B cell (primary cell): Measurements from ENCODE around the gene OR5A2. TPM values are rescaled to one million over a fixed set of nuclear protein-coding genes. Genes with fewer than 3 reads are reported as not detected.

Experiments
- ATAC-seq: fragments of 200-7000 bp; cut with Tn5 transposase; one replicate; pipeline ENCODE4 v1.10.0; 2021; ENCODE audit warnings: low read depth, mild to moderate bottlenecking, moderate number of reproducible peaks, moderate library complexity
- CTCF ChIA-PET: fragments of 350-600 bp; sonication (Branson Sonifier 250); formaldehyde crosslinking; loops from one replicate; lab custom pipeline; 2021; ENCODE audit warnings: antibody characterized with exemption, inconsistent platforms; lab: Charles Lee
- POLR2A ChIA-PET: fragments of 350-600 bp; sonication (Branson Sonifier 250); formaldehyde crosslinking; loops from one replicate; lab custom pipeline; 2021; ENCODE audit warnings: antibody characterized with exemption; lab: Charles Lee
- DNase-seq: peaks from one replicate; pipeline ENCODE4 v3.0.0; 2013
- H2AFZ ChIP-seq: 2 replicates; pipeline ENCODE4 v1.6.1; 2012; ENCODE audit warnings: mild to moderate bottlenecking, low read depth, low read length; ENCODE audit not compliant: insufficient read depth, poor library complexity, severe bottlenecking
- H3K27ac ChIP-seq, 2 donors: 1 replicate in 1 of 2; 2 replicates in 1 of 2; pipeline ENCODE4 v1.5.1; 2012 to 2013; ENCODE audit warnings: low read length in 2 of 2, mild to moderate bottlenecking in 2 of 2, moderate library complexity in 1 of 2
- H3K27me3 ChIP-seq, 4 experiments: fragments of 200-600 bp in 1 of 4; sonication (generic) in 1 of 4; replicated peaks in 1 of 4; 1 replicate in 2 of 4; 2 replicates in 2 of 4; pipeline versions ENCODE4 v1.6.1 to v1.7.0; 2013 to 2016; ENCODE audit warnings: low read length in 3 of 4, mild to moderate bottlenecking in 2 of 4, mixed read lengths in 1 of 4, moderate library complexity in 1 of 4; ENCODE audit not compliant: insufficient read depth in 4 of 4, control insufficient read depth in 3 of 4; ENCODE audit errors: control extremely low read depth in 1 of 4
- H3K36me3 ChIP-seq, 2 experiments: replicated peaks in 1 of 2; 1 replicate in 1 of 2; 2 replicates in 1 of 2; pipeline versions ENCODE4 v1.6.1 to v1.7.1; 2013; ENCODE audit warnings: low read length in 1 of 2; ENCODE audit not compliant: insufficient read depth in 2 of 2, control insufficient read depth in 1 of 2; ENCODE audit errors: control extremely low read depth in 1 of 2, extremely low read depth in 1 of 2
- H3K4me1 ChIP-seq, 2 donors: fragments of 200-600 bp in 1 of 2; sonication (generic) in 1 of 2; 1 replicate in 1 of 2; 2 replicates in 1 of 2; pipeline versions ENCODE4 v1.5.1 to v1.6.1; 2013 to 2017; ENCODE audit warnings: low read length in 2 of 2; ENCODE audit not compliant: control insufficient read depth in 2 of 2, insufficient read depth in 2 of 2
- H3K4me2 ChIP-seq: replicated peaks from 2 replicates; pipeline ENCODE3; 2012; ENCODE audit warnings: mild to moderate bottlenecking, low read depth, low read length; ENCODE audit not compliant: poor library complexity, severe bottlenecking
- H3K4me3 ChIP-seq, 5 experiments: fragments of 200-600 bp in 1 of 5; sonication (generic) in 1 of 5; 1 replicate in 3 of 5; 2 replicates in 2 of 5; pipeline versions ENCODE4 v1.5.1 to v1.7.0; 2011 to 2016; ENCODE audit warnings: low read length in 4 of 5, mild to moderate bottlenecking in 4 of 5, low read depth in 2 of 5, control low read depth in 1 of 5, moderate library complexity in 1 of 5; ENCODE audit not compliant: insufficient read depth in 1 of 5; ENCODE audit errors: control extremely low read depth in 1 of 5, extremely low read depth in 1 of 5
- H3K79me2 ChIP-seq: fragments of 200-600 bp; sonication (generic); one replicate; pipeline ENCODE4 v1.6.0; 2016; ENCODE audit warnings: low read length; ENCODE audit not compliant: control insufficient read depth, insufficient read depth
- H3K9ac ChIP-seq: fragments of 200-600 bp; sonication (generic); 2 replicates; pipeline ENCODE4 v1.6.1; 2017; ENCODE audit warnings: mild to moderate bottlenecking, low read length, moderate library complexity
- H3K9me3 ChIP-seq, 3 donors: one replicate each; pipeline versions ENCODE4 v1.6.1 to v1.7.1; 2013; ENCODE audit warnings: low read length in 2 of 3; ENCODE audit not compliant: control insufficient read depth in 2 of 3, insufficient read depth in 1 of 3; ENCODE audit errors: control extremely low read depth in 1 of 3
- H4K20me1 ChIP-seq: 2 replicates; pipeline ENCODE4 v1.6.0; 2012; ENCODE audit warnings: mild to moderate bottlenecking, low read length; ENCODE audit not compliant: insufficient read depth, control insufficient read depth, poor library complexity, severe bottlenecking
- H3K27ac Mint-ChIP-seq: one replicate; pipeline ENCODE4 v1.8.0; 2021; ENCODE audit warnings: mixed read lengths
- H3K27me3 Mint-ChIP-seq: one replicate; pipeline ENCODE4 v1.8.0; 2021; ENCODE audit warnings: mixed read lengths
- H3K4me1 Mint-ChIP-seq: one replicate; pipeline ENCODE4 v1.8.0; 2021; ENCODE audit warnings: mixed read lengths
- H3K4me3 Mint-ChIP-seq: one replicate; pipeline ENCODE4 v1.8.0; 2021; ENCODE audit warnings: mixed read lengths
- H3K9me3 Mint-ChIP-seq: one replicate; pipeline ENCODE4 v1.8.0; 2022; ENCODE audit warnings: mixed read lengths; ENCODE audit not compliant: insufficient read depth
- CTCF ChIP-seq: fragments of 200-600 bp; IDR thresholded peaks from one replicate; pipeline ENCODE4 v1.8.0; 2022; ENCODE audit warnings: antibody characterized with exemption, mild to moderate bottlenecking
- EZH2 ChIP-seq: IDR thresholded peaks from 2 replicates; pipeline ENCODE4 v1.6.1; 2012; ENCODE audit warnings: borderline replicate concordance, low read depth, mild to moderate bottlenecking, moderate library complexity, low read length; ENCODE audit not compliant: insufficient read depth, poor library complexity, severe bottlenecking
- WGBS: methylation state at CpG from one replicate; pipeline ENCODE4 v1.1.5; 2013; ENCODE audit warnings: missing lambda C conversion rate; ENCODE audit not compliant: insufficient coverage; 5-methylcytosine and 5-hydroxymethylcytosine counted together
- intact Hi-C: fragments of 100-400 bp; cut with micrococcal nuclease; formaldehyde crosslinking; loops from one replicate; pipeline ENCODE4 v1.10.0; 2022
- polyA plus RNA-seq: library from polyadenylated mRNA; depleted of rRNA; stranded (reverse); fragments of >200 nt; gene quantifications from 2 replicates; pipeline ENCODE4 v1.2.3, GENCODE V29; 2012
- total RNA-seq, 2 donors: library from RNA; stranded (reverse); fragments of 120-200 nt in 1 of 2; gene quantifications; 1 replicate in 1 of 2; 2 replicates in 1 of 2; pipeline versions ENCODE4 v1.2.3 to v1.2.4, GENCODE V29; 2013 to 2022

Gene OR5A2
- total and polyA plus RNA-seq, 2 donors (not counting 1 experiment from before 2014, with no cell fraction given) = not detected

DNA sequence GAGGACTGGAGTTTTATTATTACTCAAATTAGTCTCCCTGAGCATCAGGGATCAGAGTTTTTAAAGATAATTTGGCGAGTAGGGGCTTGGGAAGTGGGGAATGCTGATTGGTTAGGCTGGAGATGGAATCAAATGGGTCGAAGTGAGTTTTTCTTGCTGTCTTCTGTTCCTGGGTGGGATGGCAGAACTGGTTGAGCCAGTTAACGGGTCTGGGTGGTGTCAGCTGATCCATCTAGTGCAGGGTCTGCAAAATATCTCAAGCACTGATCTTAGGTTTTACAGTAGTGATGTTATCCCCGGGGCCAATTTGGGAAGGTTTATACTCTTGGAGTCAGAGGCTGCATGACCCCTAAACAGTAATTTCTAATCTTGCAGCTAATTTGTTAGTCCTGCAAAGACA is 1.1 kb downstream of the OR5A2 start:
- H3K4me1 ChIP-seq = peaks cover 0 to 8% of the 10 kb centered on the region in 2 donors
- Mint-ChIP-seq H3K9me3 (no peaks in the 10 kb centered on the region), H3K27ac (no peak overlapping the region), H3K27me3 (peaks cover 3% of the 10 kb centered on the region), H3K4me3 (no peak overlapping the region), H3K4me1 (peaks cover 9% of the 10 kb centered on the region)
- H3K9ac ChIP-seq = no peak overlapping the region
- H3K4me2 ChIP-seq = no peak overlapping the region
- ChIA-PET CTCF (interaction anchor here (0.9 to 11.4 kb wide), 7 partner anchors 11 to 289 kb away, joined by 3 to 141 read pairs (median 4); partner anchors contain the start of genes DTX4 and OR5A1), POLR2A (no interaction called here)
- WGBS = 93% methylated on average over 3 of the region's 4 CpGs
- H3K27me3 ChIP-seq = no peaks in the 10 kb centered on the region
- H2AFZ ChIP-seq = no peak overlapping the region
- ATAC-seq (no peak), DNase-seq (no peak)
- H3K9me3 ChIP-seq = no peaks in the 10 kb centered on the region
- intact Hi-C loops = no loop called here
- no peak for TF ChIP-seq EZH2
- no peak for TF ChIP-seq CTCF
- no peaks in the 10 kb centered on the region for H3K36me3 ChIP-seq
- no peaks in the 10 kb centered on the region for H3K79me2 ChIP-seq
- H3K4me3 ChIP-seq = no peak overlapping the region
- H3K27ac ChIP-seq = no peak overlapping the region
- H4K20me1 ChIP-seq = no peaks in the 10 kb centered on the region

DNA sequence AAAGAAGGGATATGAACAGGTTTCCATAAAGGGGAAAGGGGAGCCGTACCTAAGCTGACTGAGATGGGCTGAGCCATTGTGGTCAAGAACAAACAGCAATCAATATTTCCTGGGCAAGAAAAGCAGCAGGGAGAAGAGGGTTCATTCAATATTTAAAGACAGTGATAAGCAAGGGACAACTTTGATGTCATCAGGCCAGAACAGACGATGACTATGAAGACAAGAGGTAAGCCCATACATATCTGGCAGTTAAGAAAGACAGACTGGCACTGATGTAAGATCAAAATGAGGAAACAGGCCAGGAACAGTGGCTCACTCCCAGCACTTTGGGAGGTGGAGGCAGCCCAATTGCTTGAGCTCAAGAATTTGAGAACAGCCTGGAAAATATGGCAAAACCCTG is 2.4 kb downstream of the OR5A2 start:
- POLR2A ChIA-PET = no interaction called here
- peaks cover 0 to 8% of the 10 kb centered on the region in 2 donors for H3K4me1 ChIP-seq
- H3K36me3 ChIP-seq = no peaks in the 10 kb centered on the region
- no peaks in the 10 kb centered on the region for H3K27me3 Mint-ChIP-seq
- no peak overlapping the region for H3K27ac ChIP-seq
- H4K20me1 ChIP-seq = no peaks in the 10 kb centered on the region
- no peak for TF ChIP-seq CTCF
- no peak for TF ChIP-seq EZH2
- H3K27me3 ChIP-seq = no peaks in the 10 kb centered on the region
- H3K4me3 Mint-ChIP-seq = no peak overlapping the region
- peaks cover 9% of the 10 kb centered on the region for H3K4me1 Mint-ChIP-seq
- ATAC-seq (no peak), DNase-seq (no peak)
- CTCF ChIA-PET = interaction anchor here (1.2 to 11.4 kb wide), 4 partner anchors 12 to 288 kb away, joined by 3 to 141 read pairs (median 3); partner anchors contain the start of genes DTX4 and OR5A1
- H3K79me2 ChIP-seq = no peaks in the 10 kb centered on the region
- no peak overlapping the region for H3K4me2 ChIP-seq
- H3K9me3 ChIP-seq = no peaks in the 10 kb centered on the region
- no peak overlapping the region for H2AFZ ChIP-seq
- H3K4me3 ChIP-seq = no peak overlapping the region
- H3K9me3 Mint-ChIP-seq = no peaks in the 10 kb centered on the region
- 100% methylated on average over 2 of the region's 2 CpGs for WGBS
- H3K27ac Mint-ChIP-seq = no peak overlapping the region
- intact Hi-C loops = no loop called here
- no peak overlapping the region for H3K9ac ChIP-seq
